ENCODE results near the gene HSPA6.
"Not testable (repeated sequence)": the region's sequence is repeated elsewhere in the genome, so short reads cannot be mapped to it uniquely, and the experiment has no call there.

Gene HSPA6

DNA sequence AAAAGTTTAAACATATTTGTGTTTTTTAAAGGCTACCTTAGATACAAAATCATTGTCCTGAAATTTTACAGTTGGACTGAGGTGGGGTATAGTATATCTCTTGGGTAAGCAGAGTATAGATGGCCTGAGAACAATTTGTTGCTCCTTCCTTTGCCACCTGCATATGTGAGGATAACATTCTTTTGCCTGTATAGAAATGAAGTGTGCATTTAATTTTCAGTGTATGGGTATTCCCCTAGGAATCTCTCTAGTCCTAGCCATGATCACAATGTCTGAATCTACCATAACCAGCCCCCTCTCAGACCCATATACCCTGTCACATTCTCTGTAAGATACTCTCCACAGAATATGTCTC is 21.0 kb upstream of the HSPA6 start:
- no peak overlapping the region for H3K4me3 ChIP-seq (ENCODE audit: control insufficient read depth, low read depth, low read length)
- DNase-seq (ENCODE audit: low read depth), result no peak
- TF ChIP-seq, protein P1, sequence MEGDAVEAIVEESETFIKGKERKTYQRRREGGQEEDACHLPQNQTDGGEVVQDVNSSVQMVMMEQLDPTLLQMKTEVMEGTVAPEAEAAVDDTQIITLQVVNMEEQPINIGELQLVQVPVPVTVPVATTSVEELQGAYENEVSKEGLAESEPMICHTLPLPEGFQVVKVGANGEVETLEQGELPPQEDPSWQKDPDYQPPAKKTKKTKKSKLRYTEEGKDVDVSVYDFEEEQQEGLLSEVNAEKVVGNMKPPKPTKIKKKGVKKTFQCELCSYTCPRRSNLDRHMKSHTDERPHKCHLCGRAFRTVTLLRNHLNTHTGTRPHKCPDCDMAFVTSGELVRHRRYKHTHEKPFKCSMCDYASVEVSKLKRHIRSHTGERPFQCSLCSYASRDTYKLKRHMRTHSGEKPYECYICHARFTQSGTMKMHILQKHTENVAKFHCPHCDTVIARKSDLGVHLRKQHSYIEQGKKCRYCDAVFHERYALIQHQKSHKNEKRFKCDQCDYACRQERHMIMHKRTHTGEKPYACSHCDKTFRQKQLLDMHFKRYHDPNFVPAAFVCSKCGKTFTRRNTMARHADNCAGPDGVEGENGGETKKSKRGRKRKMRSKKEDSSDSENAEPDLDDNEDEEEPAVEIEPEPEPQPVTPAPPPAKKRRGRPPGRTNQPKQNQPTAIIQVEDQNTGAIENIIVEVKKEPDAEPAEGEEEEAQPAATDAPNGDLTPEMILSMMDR (conservative IDR thresholded peaks at IDR 0.05; ENCODE audit: control insufficient read depth, insufficient read depth, low read depth, low read length), result no peak

DNA sequence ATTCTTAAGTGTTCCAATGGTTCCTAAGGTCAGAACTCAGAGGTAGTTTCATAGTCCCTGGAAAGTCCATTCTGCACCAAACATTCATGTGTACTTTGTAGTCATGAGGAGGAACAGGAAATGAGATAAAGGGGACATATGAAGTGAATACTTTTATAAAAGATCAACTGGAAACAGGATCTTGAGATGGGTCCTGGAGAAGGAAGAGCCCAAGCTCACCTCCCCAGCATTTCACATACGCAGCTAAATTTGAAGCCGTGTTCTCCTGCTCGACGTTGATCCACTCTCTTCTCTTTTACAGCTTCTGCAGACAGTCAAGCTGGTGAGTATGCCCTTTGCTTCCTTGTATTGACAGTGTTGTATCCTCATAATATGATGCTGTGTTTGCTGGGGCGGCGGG is 18.7 kb upstream of the HSPA6 start:
- TF ChIP-seq, protein P1 (conservative IDR thresholded peaks at IDR 0.05; ENCODE audit: control insufficient read depth, insufficient read depth, low read depth, low read length), result no peak
- no peak overlapping the region for H3K4me3 ChIP-seq (ENCODE audit: control insufficient read depth, low read depth, low read length)
- no peak for DNase-seq (ENCODE audit: low read depth)

DNA sequence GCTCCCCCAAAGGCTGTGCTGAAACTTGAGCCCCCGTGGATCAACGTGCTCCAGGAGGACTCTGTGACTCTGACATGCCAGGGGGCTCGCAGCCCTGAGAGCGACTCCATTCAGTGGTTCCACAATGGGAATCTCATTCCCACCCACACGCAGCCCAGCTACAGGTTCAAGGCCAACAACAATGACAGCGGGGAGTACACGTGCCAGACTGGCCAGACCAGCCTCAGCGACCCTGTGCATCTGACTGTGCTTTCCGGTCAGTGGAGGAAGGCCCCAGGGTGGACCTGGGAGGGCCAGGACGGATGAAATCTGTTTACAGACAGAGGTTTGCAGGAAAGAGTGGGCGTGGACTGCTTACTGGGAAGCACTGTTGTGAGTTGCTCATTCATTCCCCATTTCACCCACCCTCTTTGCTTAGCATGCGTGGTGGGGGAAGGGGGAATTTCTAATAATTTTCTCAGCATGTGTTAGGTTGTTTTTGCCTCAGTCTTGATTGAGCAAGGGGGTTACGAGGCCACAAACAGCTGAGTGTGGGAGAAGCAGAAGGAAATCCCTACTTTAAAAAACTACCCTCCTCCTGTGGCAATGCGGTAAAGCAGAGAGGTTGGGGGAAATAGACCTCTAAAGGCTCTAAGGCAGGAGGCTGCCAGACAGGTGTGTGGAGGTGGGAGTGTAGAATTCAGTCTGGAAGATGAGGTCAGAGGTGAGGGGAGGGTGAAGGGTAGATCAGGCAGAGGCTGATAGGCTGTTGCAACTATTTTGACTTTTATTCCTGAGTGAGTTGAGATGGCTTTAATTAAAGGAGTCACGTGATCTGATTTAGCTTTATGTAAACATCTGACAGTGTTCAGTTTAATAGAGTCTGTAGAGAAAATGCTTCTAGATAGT is 17.8 kb upstream of the HSPA6 start:
- no peak overlapping the region for H3K4me3 ChIP-seq (ENCODE audit: control insufficient read depth, low read depth, low read length)
- TF ChIP-seq, protein P1 (conservative IDR thresholded peaks at IDR 0.05; ENCODE audit: control insufficient read depth, insufficient read depth, low read depth, low read length), result no peak
- peak; percentile 70 for DNase-seq (ENCODE audit: low read depth)

DNA sequence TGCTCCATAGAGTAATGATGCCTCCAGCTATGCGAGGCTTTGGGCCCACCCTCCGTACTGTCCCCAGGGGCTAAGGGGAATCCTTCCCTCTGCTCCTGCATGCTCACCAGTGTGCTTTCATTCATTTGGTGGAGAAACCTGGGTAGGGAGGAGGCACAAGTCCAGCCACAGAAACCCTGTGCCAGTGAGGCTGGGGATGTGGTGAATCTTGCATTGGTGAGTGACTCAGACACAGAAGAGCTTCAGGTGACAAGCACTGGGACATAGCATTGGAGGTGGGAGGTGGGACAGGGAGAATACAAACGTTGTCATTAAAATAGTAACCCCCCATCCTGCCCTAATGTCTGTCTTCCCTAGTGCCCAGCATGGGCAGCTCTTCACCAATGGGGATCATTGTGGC is 13.9 kb upstream of the HSPA6 start:
- H3K4me3 ChIP-seq (ENCODE audit: control insufficient read depth, low read depth, low read length), result no peak overlapping the region
- TF ChIP-seq, protein P1 (conservative IDR thresholded peaks at IDR 0.05; ENCODE audit: control insufficient read depth, insufficient read depth, low read depth, low read length), result no peak
- no peak for DNase-seq (ENCODE audit: low read depth)

DNA sequence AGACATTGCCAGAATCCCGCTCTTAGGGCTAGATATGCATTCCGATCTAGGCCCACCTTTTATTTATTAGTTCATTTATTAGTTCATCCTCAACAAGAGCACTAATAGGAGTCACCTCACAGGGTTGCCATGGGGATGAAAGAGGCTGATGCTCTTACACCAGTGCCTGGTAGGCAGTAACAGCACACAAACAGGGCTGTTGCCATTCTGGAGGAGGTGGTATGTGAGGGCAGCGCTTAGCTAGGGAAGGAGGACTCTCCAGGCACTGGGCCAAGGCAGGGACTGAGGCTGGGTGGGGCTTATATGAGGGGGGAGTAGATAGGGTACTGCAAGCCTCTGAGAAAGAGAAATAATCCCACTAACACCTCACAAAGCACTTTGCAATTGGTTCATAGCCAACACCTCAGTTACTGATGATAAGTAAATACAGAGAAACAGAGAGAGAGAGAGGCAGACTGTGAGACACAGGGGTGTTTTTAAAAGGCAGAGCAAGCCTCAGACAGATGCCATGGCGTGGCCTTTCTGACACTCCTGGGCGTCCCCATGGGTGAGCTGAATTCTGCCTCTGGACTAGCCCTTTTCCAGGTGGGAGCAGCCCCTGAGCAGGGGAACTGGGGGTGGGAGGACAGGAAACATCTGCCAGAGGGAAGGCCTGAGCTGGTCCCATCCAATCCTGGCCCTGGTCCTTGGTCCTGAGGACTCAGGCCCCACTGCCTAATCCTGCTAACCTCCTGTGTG is 13.2 kb upstream of the HSPA6 start:
- no peak overlapping the region for H3K4me3 ChIP-seq (ENCODE audit: control insufficient read depth, low read depth, low read length)
- DNase-seq (ENCODE audit: low read depth), result no peak
- TF ChIP-seq, protein P1 (conservative IDR thresholded peaks at IDR 0.05; ENCODE audit: control insufficient read depth, insufficient read depth, low read depth, low read length), result no peak

DNA sequence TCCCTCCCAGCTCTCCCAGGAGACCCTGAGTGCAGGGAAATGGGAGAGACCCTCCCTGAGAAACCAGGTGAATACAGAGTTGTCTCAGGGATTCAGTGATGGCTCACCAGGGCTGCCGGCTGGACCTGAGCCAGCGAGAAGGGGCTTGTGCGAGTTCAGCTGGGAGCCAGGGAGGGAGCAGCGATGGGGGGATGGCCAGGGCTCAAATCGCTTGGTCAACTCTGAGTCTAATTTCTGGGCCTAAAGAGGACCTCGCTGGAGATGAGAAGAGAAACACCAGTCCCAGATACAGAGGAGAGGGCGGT is 12.6 kb upstream of the HSPA6 start:
- no peak overlapping the region for H3K4me3 ChIP-seq (ENCODE audit: control insufficient read depth, low read depth, low read length)
- TF ChIP-seq, protein P1 (conservative IDR thresholded peaks at IDR 0.05; ENCODE audit: control insufficient read depth, insufficient read depth, low read depth, low read length), result no peak
- DNase-seq (ENCODE audit: low read depth), result no peak

DNA sequence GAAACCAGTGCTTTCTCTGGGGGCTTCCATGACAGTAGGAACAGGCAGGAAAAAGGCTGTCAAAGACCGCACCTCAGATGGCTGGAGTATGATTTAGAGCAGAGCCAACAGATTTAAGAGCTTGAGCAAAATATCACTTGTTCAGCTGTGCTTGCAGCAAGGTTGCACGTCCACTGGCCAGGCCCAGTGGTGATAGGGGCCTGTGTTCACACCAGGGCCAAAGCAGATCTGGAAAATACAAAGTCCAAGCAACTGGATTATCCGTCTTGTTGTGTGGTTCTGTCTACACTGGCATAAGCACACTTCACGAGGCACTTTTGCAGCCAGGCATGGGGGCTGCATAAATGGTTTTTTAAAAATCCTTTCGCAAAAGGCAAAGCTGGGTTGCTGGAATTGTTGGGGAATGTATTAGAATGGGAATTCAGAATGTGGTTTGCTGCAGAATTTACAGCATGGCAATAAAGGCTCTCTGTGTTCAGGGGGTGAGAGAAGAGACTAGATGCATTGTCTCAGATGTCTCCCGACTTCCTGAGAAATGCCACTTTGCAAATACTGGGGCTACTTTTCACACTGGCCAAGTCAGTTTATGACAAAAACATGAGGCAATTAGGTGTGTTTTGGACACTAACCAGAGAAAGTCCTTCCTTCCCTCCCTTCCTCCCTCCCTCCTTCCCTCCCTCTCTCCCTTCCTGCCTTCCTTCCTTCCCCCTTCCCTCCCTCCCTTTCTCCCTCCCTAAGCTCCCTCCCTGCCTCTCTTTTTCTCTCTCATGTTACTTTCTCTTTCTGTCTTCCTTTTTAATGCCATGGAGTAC is 11.5 kb upstream of the HSPA6 start:
- not testable (repeated sequence) for H3K4me3 ChIP-seq (ENCODE audit: control insufficient read depth, low read depth, low read length); DNase-seq (ENCODE audit: low read depth)

DNA sequence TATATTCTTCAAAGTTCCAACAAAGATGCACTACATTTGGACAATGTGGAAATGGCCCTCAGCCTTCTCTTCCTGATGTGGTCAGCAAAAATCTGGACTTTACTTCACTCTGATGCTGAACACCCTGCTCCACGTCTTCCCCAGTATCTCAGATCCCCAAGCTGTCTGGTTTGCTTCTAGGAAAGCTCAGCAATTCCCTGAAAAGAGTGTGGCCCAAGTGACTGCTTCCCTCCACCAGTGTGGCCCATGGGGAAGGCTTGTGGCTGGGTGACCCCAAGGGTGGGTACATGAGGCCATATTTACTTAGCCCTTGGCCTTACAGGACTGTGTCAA is 10.9 kb upstream of the HSPA6 start:
- not testable (repeated sequence) for H3K4me3 ChIP-seq (ENCODE audit: control insufficient read depth, low read depth, low read length); DNase-seq (ENCODE audit: low read depth)

DNA sequence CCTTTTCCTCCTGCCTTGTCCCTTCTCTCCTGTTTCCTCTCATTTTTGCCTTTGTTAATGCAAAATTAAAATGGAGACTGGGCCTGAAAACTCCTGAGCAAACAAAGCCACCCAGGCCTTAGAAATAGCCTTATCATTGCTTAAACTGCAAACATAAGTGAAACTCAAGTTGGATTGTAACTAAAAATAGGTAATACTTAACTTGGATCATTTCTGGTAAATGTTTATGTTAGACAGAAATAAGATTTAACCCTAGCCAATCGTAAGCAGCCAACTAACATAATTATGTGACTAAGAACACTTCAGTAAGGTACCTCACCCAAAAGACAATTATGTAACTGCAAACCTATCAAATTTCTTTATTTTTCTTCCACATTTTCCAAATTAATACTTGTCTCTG is 10.4 kb upstream of the HSPA6 start:
- not testable (repeated sequence) for DNase-seq (ENCODE audit: low read depth); H3K4me3 ChIP-seq (ENCODE audit: control insufficient read depth, low read depth, low read length)

Data from fibroblast of mammary gland (primary cell).